ENCODE results near the gene GLIS1.

The GLIS1 gene

DNA sequence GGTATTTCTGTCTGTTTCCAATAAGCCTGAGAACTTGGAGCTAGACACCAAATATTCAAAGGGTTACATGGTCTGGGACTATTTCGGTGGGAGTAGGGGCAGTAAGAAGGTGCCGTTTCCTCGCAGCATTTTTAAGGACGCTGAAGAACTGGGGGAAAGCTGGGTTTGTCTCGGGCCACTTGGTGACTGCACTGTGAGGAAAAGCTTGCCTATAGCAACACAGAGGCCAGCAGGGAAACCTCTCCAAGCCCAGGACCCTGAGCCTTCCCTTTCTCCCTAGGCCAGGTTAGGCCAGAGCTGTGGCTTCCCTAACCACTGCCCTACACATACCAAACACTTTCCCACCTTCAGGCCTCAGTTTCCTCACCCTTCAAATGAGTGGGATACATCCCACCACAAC is 3.3 kb downstream of the GLIS1 start:
- DNase-seq, result no peak

DNA sequence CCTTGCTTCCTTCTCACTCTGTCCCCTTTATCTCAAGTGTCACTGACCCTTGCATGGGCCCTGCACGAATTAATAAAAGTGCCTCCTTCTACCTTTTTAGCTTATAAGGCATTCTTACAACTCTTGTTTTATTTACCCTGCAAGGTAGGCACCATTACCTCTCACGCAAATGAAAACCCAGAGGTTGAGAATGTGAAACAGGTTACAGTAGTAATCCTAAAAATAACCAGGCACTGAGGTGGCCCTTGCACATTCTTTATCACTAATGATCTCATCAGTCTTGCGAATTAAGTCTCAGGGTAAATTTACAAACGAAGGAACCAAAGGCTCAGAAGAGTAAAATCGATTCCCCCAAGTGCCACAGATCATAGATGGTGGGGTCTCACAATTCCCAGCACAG is 3.7 kb downstream of the GLIS1 start:
- DNase-seq, result no peak

DNA sequence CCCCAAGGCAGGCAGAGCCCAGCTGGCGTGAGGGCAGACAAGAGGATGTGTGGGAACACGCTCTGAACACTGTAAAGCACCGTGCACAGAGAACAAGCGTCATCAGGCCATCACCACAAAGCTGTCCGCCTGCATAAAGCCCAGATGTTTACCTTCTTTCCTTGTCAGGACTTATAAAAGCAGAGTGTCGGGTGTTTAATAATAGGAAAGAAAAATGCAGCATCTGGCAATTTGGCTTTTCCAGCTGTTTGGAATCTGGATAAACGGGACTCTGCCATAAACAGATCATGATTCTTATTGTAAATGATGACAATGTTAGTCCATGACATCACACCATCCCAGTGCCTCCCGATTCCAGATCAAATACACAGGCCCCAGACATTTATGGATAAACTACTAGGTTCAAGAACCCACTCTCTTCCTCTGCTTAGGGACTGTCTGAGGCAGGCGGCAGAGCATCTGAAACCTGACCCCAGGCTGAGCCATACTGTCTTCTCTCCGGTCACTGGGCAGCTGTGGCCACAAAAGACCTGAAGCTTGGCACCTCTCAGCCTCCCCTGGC is 4.2 kb downstream of the GLIS1 start:
- no peak for DNase-seq

DNA sequence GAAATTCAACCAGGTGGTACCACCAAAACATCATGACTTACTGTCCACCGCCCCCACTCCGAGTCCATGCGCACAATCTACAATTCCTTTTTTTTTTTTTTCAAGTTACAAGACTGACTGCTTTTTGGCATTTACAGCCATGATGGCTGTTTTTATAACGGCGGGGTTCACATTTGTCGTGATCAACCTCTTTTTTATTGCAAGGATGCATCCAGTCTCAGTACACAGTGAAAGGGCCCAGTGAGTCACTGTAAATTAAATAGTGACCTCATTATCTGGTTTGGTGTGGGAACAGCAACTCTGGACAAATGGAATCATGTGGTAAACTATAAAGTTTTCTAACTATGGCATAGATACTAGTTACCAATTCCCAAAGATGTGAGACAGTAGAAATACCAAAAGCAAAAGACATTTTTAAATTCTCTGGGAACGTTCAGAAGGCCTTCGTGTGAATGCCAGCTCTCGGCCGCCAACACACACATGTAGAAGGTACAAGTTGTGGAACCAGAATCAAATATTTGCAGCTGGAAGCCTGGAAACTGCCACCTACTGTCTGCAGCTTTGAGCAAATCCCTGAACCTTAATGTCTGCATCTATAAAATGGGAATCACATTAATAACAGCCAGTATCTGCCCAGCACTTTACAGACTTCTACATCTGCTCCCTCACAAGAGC is 4.9 kb downstream of the GLIS1 start:
- DNase-seq, result no peak

DNA sequence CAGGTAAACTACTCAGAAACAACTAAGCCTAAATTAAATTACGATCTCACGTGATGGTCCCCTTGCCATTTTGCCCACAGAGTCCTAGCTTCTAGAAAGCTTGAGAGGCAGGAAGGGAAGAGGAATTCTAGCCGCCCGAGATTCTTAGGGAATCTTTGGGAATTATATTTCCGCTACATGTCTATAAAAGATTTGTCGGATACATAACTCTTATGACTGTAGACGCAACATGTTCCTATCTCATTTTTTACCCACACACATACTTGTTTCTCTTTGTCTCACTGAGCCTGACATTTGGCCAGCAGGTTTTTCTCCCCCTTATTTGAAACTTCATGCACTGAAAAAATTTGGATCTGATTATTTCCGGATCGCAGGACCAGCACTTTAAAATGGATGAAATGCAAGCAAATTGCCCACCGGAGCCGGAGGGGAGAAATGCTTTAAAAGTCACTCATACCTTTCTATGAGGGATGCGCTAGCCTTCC is 5.5 kb downstream of the GLIS1 start:
- DNase-seq, result no peak

DNA sequence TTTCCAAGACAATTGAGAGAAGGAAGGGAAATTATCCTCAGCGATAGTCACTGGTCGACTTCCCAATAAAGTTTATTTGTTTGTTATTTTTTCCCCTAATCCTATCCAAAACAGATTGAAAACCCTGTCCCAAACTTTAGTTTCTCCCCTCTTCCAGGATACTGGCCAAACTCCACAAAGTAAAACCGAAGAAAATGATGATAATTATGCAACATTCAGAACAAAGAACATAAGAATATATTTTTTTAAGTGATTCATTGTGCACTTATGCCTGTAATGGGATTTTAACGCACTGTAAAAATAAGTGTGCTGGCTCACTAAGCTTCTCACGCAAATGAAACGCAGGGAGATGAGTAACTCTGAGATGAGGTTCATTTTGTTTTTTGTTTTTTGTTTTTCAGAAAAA is 6.0 kb downstream of the GLIS1 start:
- peak; percentile 65 for DNase-seq

DNA sequence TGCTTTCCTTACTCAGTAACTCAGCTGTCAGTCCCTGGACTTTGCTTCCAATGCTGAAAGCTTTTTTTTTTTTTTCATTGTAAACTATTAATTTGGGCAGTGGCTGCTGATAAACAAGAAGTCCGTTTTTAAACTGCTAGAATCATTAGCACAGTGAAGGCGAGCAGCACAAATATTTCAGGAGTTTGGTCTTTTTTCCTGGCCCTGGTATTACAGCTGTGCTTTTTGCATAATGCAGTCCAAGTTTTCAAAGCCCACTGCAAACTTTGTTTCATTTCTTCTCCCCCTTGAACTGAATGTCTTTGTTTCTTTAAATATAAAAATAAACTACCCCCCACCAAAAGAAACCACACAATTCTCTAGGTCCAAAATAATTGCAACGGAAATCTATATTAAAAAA is 6.6 kb downstream of the GLIS1 start:
- no peak for DNase-seq

DNA sequence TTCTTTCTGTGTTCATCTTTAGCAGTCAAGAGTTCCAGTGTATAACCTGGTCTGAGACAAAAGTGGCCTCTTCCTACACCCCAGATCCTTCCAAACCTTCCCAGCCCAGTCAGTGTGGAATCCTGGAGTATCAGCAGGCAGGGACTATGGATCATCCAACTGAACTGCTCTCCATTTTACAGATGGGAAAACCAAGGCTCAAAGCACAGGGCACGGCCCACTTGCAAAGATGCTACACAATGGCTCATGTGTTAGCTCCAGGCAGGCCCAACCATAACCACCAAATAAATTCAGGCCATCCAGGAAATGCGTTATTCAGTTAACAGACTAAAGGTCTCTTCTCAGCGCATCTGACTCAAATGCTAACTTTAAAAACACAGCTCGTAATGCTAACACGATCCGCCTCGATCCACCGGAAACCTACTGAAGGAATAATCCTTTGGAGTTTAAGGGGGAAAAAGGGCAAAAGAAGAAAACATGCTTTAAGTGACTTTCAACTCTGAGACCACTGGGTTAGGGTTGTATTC is 7.1 kb downstream of the GLIS1 start:
- DNase-seq, result no peak

DNA sequence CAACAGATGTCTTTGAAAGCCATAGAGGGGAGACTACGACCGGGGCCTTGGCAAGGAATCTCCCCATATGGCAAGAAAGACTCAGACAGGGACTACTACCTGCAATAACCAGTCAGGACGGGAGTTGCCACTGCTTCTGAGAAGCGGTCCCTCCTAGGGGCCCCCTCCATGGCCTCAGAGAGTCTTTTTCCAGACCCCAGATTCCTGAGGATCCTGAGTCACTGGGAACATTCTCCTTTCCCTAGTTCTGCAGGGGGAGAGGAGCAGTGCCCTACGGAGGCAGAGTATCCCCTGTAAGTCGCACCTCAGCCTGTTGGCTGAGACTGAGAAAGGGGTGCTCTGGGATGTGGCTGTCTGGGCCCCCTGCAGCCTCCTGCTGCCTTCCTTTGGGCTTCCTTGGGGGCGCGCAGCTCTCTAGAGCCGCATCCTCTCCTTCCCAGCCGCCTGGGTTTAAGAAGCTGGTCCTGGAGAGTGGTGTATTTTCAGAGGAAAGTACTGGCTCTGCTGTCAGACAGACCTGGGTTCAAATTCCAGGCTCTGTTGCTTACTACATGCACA is 7.8 kb downstream of the GLIS1 start:
- DNase-seq, result no peak

DNA sequence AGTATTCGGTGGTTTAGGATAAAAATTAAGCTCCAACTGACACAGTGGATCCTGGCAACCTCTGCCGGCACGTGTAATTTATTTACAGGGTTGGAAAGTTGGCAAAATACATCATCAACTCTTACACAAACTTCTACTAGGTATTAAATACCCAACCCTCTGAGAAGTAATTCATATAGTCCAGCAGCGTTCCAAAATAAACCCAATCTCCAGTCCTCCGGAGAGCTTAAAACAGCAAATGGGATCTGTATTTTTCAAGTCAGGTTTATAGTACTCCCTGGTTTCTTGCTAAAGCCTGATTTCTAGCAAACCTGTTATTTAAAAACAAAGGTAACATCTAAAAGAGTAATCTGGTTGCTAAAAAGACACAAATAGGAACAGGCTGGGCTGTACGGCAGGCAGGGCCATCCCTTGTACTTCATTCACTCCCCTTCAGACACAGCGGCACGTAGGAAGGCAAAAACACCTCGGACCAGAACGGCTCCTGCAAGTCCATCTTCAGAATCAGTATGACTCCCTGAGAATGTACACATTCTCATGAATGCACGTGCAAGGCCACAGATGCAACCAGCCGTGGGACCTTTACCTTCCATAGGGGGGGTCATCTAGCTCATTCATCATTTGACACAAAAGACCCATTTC is 8.6 kb downstream of the GLIS1 start:
- no peak for DNase-seq

DNA sequence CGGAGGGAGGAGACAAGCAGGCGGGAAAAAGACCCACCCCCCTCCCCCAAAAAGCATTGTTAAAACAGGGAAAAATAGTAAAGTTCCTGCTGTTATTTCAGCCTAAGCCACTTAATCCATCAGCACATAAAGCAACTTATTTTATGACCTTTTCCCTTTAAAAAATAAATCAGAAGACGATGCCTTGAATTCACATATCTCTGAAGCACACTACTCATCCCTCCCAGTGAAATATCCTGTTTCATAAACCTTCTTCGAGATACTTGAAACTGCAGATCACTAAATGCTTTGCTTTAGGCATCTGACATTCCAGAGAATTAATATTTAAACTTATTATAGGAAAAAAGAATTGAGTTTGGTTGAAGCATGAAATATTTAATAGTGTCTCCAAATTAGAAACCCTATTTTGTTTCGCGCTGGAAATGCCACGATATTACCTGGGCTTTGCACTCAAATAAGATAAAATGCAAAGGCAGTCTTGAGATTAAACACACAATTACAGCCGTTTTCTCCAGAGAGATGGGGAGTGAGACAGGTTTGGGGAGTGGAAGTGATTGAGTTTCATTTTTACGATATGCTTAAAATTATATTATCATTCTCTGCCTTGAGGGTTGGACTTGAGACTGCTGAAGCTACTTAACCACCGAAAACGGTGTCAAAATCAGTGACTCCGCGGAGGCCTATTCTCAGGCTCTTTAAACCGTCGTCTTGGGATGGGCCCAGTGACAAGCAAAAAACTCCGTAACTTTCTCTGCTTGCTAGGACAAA is 9.3 kb downstream of the GLIS1 start:
- DNase-seq, result no peak

DNA sequence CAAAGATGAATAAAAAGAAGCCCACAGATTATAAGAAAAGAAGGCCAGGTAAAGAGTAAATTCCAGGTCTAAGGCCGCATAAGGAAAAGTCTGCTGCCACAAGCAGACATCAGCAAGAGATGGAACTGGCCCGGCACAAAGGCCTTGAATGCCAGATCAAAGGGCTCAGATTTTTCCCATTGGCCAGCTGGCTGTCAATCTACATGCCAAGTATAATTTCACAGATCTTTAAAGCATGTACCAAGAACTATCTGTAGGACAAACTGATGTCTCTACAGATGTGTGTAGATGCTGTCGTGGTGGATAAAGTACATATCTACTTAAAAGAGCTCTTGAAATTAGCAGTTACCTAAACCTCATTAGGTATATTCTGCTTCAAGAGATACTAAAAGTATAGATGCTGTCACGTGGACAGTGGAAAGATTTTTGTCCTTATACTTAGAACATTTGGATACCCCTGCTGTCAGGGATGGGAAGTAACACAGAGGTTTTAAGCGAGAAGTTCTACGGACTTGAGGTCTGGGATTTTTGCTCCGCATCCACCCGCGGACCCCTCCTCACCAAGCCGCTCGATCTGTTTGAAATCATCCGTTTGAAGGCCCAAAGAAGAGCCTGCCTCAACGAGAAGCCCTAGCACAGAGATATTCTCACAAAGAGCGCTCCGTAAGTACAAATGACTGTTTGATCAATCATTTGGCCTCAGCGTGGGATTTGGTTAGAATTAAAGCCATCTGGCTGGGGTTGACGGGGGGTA is 10.1 kb downstream of the GLIS1 start:
- no peak for DNase-seq

DNA sequence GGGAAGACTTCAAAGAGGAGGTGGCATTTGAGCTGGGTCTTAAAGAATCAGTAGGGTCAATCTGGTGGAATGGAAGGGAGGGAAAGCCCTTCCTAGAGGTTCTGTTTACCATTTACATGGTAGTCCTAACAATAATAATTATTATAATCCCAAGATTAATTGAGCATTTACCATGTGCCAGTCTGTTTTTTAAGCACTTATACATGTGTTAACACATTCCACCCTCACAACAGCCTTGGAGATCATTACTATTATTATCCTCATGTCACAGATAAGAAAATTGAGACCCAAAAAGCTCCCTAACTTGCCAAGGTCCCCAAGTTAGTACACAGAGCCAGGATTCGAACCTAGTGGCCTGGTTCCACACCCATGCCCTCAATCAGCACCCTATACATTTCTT is 10.8 kb downstream of the GLIS1 start:
- no peak for DNase-seq

DNA sequence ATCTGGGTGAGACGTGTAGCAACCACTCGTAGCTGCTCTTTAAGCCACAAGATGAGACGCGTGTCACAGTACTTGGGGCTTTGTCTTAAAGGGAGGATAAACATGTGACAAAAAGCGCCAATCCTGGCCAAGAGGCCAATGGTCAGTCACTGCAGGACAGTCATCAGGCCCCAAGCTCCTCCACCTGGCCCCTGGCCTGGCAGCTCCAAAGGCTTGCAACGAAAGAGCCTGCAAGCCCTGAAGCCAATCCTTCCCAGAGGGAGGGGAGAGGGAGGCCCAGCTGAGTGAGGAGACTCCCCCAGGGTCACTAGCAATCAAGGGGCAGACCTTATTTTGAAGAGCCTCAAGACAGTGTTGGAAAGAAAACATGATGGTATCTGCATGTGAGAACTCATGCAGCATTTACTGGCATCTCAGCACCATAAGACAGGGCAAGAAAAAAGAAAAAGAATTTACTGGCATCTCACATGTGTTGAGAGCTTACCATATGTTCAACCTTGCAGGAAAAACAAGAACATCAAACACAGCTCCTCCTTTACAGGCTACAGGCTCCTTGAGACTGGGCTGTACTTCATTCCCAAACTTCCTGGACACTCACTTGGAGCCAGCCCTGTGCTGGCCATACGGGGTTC is 11.4 kb downstream of the GLIS1 start:
- DNase-seq, result no peak

DNA sequence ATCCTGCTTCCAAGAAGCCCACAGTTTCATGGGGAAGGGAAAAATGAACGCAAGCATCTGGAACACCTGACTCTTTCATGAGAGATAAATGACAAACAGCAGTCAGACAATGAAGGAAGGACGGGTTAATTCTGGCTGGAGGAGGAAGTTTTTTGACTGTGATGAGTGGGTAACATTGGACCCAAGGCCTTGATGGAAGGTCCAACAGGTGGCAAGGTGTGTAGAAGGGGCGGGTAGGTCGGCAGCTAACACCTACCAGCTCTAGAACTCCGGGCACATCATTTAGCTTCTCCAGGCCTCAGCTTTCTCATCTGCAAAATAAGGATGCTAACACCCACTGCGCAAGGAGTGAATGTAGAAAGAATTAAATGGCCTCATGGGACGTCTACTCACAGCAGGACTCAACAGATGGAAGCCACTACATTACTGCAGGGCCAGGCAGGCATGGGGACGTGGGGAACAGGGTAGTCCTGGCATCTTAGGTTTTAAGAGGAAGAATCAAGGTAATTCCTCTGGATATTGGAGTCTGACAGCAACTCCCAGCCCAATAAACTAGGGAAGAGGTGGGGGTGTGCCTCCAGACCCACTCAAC is 12.9 kb downstream of the GLIS1 start:
- DNase-seq, result no peak

DNA sequence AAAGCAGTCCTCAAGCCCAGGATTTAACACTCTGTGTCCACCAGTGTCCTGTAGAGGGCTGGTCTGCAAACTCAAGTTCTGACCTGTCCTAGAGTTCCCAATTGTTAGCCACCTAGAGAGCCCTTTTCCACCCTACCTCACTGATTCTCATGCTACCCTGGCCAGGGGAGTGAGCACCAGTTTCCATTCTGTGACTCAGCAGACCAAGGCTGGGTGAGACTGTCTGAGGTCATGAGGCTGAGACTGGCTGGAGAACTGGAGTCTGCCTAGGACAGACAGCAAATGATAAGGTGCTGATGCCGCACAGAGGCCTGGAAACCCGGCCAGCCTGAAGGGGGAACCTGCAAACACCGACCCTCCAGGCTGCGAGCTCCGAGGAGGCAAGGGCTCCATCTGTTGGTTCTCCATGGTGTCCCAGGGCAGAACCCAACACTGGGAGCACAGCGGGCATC is 13.7 kb downstream of the GLIS1 start:
- DNase-seq, result no peak

DNA sequence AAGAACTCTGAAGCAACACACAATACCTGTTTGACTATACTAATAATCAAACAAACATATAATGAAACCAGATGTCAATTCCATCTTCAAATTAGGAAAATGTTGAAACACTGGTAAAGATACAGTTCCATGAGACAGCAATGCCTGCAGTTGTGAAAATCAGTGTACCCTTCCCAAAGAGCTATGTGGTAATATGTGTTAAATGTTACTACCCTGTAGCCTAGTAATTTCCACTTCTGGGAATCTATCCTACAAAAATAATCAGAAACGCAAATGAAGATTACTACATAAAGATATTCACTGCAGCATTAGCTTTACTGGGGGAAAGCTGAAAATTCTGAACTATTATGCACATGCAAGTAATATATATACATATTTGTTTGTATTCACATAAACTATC is 16.9 kb downstream of the GLIS1 start:
- DNase-seq, result no peak

DNA sequence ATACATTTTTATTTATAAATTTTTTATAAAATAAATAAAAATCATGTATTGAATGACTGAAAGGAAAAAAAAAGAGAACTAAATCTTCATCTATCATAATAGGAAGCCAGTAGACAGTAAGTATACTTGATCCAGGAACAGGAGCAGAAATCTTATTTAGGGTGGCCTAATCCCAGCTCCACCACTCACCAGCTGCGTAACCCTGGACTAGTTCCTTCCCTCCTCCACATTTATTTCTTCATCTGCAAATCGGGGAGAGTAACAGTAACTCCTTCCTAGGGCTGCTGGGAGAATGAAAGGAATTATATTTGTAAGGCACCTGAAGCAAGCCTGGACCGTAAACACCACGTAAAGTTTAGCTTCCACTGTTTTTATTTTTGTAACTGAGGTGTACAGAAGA is 17.9 kb downstream of the GLIS1 start:
- DNase-seq, result no peak

DNA sequence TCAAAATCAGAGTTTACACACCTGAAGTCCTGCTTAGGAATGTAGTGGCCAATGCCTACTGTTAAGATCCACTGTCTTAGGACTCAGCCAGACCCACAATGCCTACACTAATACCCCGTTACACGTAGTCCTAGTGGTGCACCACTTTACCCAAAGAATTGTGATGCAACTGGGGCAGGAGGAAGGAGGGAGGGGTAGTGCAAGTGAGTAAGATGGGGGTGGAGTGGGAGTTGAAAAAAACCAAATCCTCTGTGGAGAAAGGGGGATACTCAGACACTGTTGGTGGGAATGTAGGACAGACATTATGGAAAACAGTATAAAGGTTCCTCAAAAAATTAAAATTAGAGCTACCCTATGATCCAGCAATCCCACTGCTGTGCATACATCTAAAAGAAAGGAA is 19.5 kb downstream of the GLIS1 start:
- DNase-seq, result no peak

DNA sequence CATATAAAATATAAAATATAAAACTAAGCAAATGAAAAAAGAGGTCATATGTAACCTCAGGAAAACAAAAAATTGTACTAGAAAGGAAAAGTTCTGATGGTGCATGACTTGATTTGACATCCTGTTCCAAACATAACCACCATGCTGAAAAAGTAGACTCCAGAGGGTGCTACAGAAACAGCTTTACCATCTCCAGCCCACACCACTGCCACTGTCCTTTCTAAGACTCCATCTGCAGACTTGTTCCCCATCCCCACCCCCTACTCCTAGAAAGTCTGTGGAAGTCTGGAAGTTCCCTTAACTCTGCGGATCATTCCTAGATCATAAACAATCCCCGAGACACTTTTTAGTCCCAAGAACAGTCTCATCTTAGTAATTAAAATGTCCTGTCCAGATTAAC is 20.5 kb downstream of the GLIS1 start:
- DNase-seq, result no peak

DNA sequence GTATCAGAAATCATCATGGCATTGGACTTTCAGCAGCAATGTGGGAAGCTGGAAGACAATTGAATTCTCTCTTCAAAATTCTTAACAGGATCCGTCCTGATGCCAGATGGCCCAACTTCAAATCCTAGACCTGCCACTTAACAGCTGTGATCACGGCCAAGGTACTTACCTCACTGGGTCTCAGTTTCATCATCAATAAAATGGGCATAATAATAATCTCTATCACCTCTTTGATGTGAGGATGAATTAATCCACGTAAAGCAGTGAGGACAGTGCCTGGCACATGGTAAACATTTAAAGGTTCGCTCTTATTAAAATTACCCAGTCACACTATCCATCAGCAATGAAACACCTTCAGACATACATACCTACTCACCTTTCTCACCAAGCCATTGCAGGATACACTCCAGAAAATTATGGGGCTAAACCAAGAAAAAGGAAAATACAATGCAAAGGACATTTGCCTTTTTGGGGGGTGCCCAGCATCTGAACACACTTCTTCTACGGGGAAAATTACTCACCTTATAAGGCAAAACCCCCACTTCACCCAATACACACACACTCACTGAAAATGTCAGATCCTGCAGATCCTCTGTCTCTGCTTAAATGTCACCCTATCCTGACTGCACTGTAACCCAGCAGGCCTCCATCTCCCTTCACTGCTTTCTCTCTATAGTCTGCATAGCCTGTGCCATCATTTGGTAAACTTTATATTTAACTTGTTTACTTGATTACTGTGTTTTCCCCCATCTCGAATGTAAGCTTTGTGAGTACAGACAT is 21.7 kb downstream of the GLIS1 start:
- no peak for DNase-seq

All from amniotic stem cell (primary cell).